ENCODE measurements around the gene PLCB2. TPM values are rescaled to one million over a fixed set of nuclear protein-coding genes. Genes with fewer than 3 reads are reported as not detected.

Gene PLCB2
- total and polyA plus RNA-seq, 7 experiments from 2014 or later: 19.8 to 359 (median 181) TPM

DNA sequence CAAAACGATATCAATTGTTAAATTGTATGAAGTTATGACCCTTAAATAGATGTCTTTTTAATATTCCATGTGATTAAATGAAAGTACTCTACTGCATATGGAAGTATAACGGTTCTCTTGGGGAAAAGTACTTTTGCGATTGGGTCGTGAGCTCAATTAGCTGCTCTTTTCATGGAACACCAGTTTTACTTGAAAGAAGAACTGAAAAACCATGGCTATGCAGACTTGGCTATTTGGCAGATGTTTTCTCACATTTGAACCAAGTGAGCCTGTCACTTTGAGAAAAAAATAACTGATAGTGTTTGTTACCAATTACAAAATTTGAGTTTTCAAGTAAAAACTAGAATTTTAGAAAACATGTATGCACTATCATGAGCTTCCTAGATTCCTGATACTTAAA lies 9.8 kb upstream of the PLCB2 start:
- peaks cover 0 to 2% (median 0%) of the 10 kb centered on the region in 5 donors for H3K36me3 Mint-ChIP-seq
- H3K36me3 ChIP-seq (ENCODE audit: control insufficient read depth in 2 of 3, insufficient read depth in 3 of 3, low read length in 3 of 3): no peaks in the 10 kb centered on the region
- H3K27ac Mint-ChIP-seq: no peak overlapping the region
- ATAC-seq: no peak
- H3K9me3 Mint-ChIP-seq: no peaks in the 10 kb centered on the region
- H3K27me3 Mint-ChIP-seq: peaks cover 0 to 65% (median 0%) of the 10 kb centered on the region in 5 donors
- intact Hi-C loops (cut with micrococcal nuclease): no loop called here
- no peak overlapping the region for H3K27ac ChIP-seq (ENCODE audit: low read depth, low read length)
- H3K4me3 ChIP-seq (ENCODE audit: low read length): no peak overlapping the region
- peaks cover 17 to 40% (median 34%) of the 10 kb centered on the region in 7 donors for H3K4me1 Mint-ChIP-seq
- no peaks in the 10 kb centered on the region for H3K9me3 ChIP-seq (ENCODE audit: control insufficient read depth in 2 of 3, low read length in 3 of 3)
- POLR2A ChIA-PET: interaction anchor here (1.2 to 8.6 kb wide), 2 partner anchors 8 to 19 kb away, joined by 3 to 93 read pairs; partner anchors contain the start of gene PLCB2
- peaks cover 10 to 20% of the 10 kb centered on the region in 2 donors for H3K4me1 ChIP-seq (ENCODE audit: control insufficient read depth in 2 of 2, insufficient read depth in 2 of 2, low read length in 2 of 2)
- no peak for DNase-seq
- H3K27me3 ChIP-seq (ENCODE audit: control insufficient read depth in 2 of 2, insufficient read depth in 2 of 2, low read length in 2 of 2): no peaks in the 10 kb centered on the region
- CTCF ChIA-PET: interaction anchor here (1.0 to 19.9 kb wide), 4 partner anchors 8 to 37 kb away, joined by 3 to 366 read pairs (median 4); partner anchors contain the start of genes CCDC9B and PLCB2
- no peak overlapping the region for H3K4me3 Mint-ChIP-seq

DNA sequence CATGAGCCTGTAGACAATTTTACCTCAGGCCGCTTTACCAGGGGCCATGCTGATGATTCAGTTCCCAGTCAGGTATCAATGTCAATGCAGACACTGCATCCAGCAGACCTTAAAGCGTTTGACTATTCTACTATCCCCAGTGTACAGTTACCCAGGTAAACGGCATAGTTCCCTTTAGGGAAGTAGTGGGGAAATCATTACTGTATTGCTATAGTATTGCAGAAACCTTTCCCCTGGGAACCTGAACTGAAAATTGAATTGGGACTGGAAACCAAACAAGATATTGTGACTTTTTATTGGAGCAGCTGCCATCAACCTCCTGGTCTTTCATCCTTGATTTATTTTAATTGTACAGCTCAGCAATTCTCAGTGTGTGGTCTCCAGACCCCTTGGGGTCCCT lies 9.2 kb upstream of the PLCB2 start:
- no peaks in the 10 kb centered on the region for H3K9me3 ChIP-seq (ENCODE audit: control insufficient read depth in 2 of 3, low read length in 3 of 3)
- ChIA-PET CTCF (interaction anchor here (1.2 to 19.9 kb wide), 3 partner anchors 7 to 21 kb away, joined by 3 to 366 read pairs (median 4); partner anchors contain the start of genes CCDC9B and PLCB2), POLR2A (interaction anchor here (3.0 to 8.6 kb wide), 2 partner anchors 7 to 8 kb away, joined by 10 to 93 read pairs; partner anchors contain the start of gene PLCB2)
- Mint-ChIP-seq H3K4me1 (peaks cover 11 to 41% (median 28%) of the 10 kb centered on the region in 7 donors), H3K27me3 (peaks cover 0 to 71% (median 0%) of the 10 kb centered on the region in 5 donors), H3K36me3 (peaks cover 0 to 2% (median 0%) of the 10 kb centered on the region in 5 donors), H3K27ac (no peak overlapping the region), H3K4me3 (no peak overlapping the region), H3K9me3 (no peaks in the 10 kb centered on the region)
- no peaks in the 10 kb centered on the region for H3K36me3 ChIP-seq (ENCODE audit: control insufficient read depth in 2 of 3, insufficient read depth in 3 of 3, low read length in 3 of 3)
- no peak overlapping the region for H3K27ac ChIP-seq (ENCODE audit: low read depth, low read length)
- ATAC-seq: no peak
- peaks cover 10 to 16% of the 10 kb centered on the region in 2 donors for H3K4me1 ChIP-seq (ENCODE audit: control insufficient read depth in 2 of 2, insufficient read depth in 2 of 2, low read length in 2 of 2)
- no peaks in the 10 kb centered on the region for H3K27me3 ChIP-seq (ENCODE audit: control insufficient read depth in 2 of 2, insufficient read depth in 2 of 2, low read length in 2 of 2)
- no peak overlapping the region for H3K4me3 ChIP-seq (ENCODE audit: low read length)
- intact Hi-C loops (cut with micrococcal nuclease): no loop called here
- no peak for DNase-seq

DNA sequence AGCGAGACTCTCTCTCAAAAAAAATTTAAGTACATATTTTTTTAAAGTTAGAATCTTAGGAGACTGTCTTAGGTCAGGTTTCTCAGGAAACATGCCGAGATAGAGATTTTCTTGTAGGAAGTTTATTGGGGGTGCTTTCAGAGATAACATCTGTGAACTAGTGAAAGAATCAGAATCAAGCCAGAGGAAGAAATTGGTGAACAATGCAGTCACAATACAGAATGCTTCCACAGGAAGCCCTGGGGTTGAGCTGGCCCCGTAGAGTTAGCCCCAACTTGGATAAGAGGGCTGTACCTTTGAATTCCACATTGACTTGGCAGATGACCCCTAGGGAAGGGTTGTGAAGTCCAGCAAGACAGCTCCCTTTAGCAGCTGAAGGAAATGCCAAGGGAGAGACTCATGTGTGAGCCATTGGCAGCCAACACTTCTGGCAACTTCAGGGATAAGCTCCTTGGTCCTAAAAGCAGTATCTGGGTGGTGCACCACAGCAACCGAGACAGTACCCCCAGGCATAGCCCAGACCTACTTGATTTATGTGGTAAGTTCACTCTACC lies 7.1 kb upstream of the PLCB2 start:
- Mint-ChIP-seq H3K27ac (no peak overlapping the region), H3K4me3 (no peak overlapping the region), H3K4me1 (peaks cover 6 to 39% (median 24%) of the 10 kb centered on the region in 7 donors), H3K36me3 (peaks cover 0 to 2% (median 0%) of the 10 kb centered on the region in 5 donors), H3K27me3 (peaks cover 0 to 71% (median 0%) of the 10 kb centered on the region in 5 donors), H3K9me3 (no peaks in the 10 kb centered on the region)
- intact Hi-C loops (cut with micrococcal nuclease): no loop called here
- no peak overlapping the region for H3K4me3 ChIP-seq (ENCODE audit: low read length)
- ATAC-seq (no peak), DNase-seq (no peak)
- no peaks in the 10 kb centered on the region for H3K36me3 ChIP-seq (ENCODE audit: control insufficient read depth in 2 of 3, insufficient read depth in 3 of 3, low read length in 3 of 3)
- H3K9me3 ChIP-seq (ENCODE audit: control insufficient read depth in 2 of 3, low read length in 3 of 3): no peaks in the 10 kb centered on the region
- no peaks in the 10 kb centered on the region for H3K27me3 ChIP-seq (ENCODE audit: control insufficient read depth in 2 of 2, insufficient read depth in 2 of 2, low read length in 2 of 2)
- H3K27ac ChIP-seq (ENCODE audit: low read depth, low read length): no peak overlapping the region
- POLR2A ChIA-PET: interaction anchor here (1.2 to 3.0 kb wide), 2 partner anchors 8 to 11 kb away, joined by 3 to 10 read pairs; no protein-coding TSS in a partner anchor
- H3K4me1 ChIP-seq (ENCODE audit: control insufficient read depth in 2 of 2, insufficient read depth in 2 of 2, low read length in 2 of 2): peaks cover 12 to 18% of the 10 kb centered on the region in 2 donors
- CTCF ChIA-PET: interaction anchor here (0.6 to 19.9 kb wide), 6 partner anchors 8 to 173 kb away, joined by 3 to 366 read pairs (median 4); partner anchors contain the start of genes CCDC9B and INAFM2

DNA sequence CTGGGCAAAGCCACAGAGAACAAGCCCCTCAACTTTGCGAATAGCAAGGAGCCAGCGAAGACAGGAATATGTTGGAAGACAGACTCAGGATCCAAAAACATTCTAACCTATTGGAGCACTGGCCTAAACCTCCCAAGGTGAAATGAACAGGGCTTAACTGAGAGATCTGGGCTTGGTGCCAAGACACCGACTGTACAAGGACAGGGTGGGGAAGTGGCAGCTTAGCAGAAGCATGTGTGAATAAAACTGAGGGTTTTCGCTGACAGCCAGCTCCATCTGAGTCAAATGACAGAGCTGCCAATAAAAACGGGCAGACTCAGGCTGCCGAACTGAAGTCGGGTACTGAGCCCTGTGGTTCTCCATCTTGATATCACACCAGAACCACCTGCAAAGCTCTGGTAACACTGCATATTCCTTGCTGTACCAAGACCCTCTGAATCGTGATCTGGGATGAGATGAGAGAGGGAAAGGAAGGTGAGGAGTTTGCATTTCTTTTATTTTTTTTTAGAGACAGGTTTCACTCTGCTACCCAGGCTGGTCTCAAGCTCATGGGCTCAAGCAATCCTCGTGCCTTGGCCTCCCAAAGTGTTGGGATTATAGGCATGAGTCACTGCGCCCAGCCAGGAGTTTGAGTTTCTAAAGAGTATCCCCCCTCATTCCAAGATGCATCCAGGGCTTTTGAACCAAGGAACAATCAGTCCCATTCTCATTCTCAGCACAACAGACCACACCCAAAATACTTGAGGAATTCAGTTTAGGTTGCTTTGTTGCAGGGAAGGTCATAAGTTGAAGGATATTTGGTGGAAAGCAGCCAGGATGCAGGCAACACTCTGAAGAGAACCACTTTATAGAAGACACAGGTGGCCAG lies 6.0 kb upstream of the PLCB2 start:
- Mint-ChIP-seq H3K4me3 (peak overlapping the region in 9 of 10 donors; percentile 0 to 74 (median 59)), H3K9me3 (no peaks in the 10 kb centered on the region), H3K36me3 (peaks cover 0 to 2% (median 0%) of the 10 kb centered on the region in 5 donors), H3K27ac (peak overlapping the region in 6 of 9 donors; percentile 42 to 77 (median 65)), H3K27me3 (peaks cover 0 to 64% (median 0%) of the 10 kb centered on the region in 5 donors), H3K4me1 (peaks cover 15 to 49% (median 32%) of the 10 kb centered on the region in 7 donors)
- H3K4me3 ChIP-seq (ENCODE audit: low read length): no peak overlapping the region
- H3K27ac ChIP-seq (ENCODE audit: low read depth, low read length): no peak overlapping the region
- DNase-seq: peak in 7 of 9 donors; percentile 38 to 69 (median 52)
- no peaks in the 10 kb centered on the region for H3K36me3 ChIP-seq (ENCODE audit: control insufficient read depth in 2 of 3, insufficient read depth in 3 of 3, low read length in 3 of 3)
- POLR2A ChIA-PET: interaction anchor here (0.6 to 1.2 kb wide), 4 partner anchors 9 to 170 kb away, joined by 3 to 4 read pairs (median 4); no protein-coding TSS in a partner anchor
- H3K4me1 ChIP-seq (ENCODE audit: control insufficient read depth in 2 of 2, insufficient read depth in 2 of 2, low read length in 2 of 2): peaks cover 21 to 28% of the 10 kb centered on the region in 2 donors
- no peaks in the 10 kb centered on the region for H3K27me3 ChIP-seq (ENCODE audit: control insufficient read depth in 2 of 2, insufficient read depth in 2 of 2, low read length in 2 of 2)
- CTCF ChIA-PET: interaction anchor here (1.1 to 19.9 kb wide), 4 partner anchors 9 to 39 kb away, joined by 3 to 366 read pairs (median 74); partner anchors contain the start of genes CCDC9B and INAFM2
- intact Hi-C loops (cut with micrococcal nuclease): no loop called here
- no peaks in the 10 kb centered on the region for H3K9me3 ChIP-seq (ENCODE audit: control insufficient read depth in 2 of 3, low read length in 3 of 3)
- peak; percentile 76 for ATAC-seq

DNA sequence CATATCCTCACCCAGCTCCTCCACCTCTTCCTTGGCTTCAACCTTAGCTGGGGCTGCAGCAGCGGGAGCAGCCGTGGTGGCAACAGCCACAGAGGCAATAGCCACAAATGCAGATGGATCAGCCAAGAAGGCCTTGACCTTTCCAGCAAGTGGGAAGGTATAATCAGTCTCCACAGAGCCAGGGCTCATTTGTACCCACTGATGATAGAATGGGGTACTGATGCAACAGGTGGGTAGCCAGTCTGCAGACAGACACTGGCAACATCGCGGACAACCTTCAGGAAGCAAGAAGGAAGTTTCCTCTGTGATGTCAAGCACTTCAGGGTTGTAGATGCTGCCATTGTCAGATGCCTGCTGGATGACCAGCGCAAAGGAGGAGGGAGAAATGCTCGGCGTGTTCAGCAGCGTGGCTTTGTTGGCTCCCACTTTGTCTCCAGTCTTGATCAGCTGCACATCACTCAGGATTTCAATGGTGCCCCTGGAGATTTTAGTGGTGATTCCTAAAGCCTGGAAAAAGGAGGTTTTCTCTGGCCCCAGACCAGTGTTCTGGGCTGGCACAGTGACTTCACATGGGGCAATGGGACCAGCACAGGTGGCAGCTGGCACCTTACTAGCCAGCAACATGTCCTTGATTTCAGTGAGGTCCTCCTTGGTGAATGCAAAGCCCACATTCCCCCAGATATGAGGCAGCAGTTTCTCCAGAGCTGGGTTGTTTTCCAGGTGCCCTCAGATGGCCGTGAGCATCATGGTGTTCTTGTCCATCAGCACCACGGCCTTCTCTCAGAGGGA lies 4.8 kb upstream of the PLCB2 start:
- CTCF ChIA-PET: interaction anchor here (0.7 to 19.9 kb wide), 5 partner anchors 10 to 272 kb away, joined by 3 to 366 read pairs (median 6); partner anchors contain the start of genes CCDC9B and INAFM2
- peak overlapping the region in 2 of 9 donors; percentile 8 to 63 for H3K27ac Mint-ChIP-seq

More for the DNA sequence above, 4.8 kb upstream of the PLCB2 start:
- Histone ChIP-seq H3K27ac (ENCODE audit: low read depth, low read length) (no peak overlapping the region), H3K4me1 (ENCODE audit: control insufficient read depth in 2 of 2, insufficient read depth in 2 of 2, low read length in 2 of 2) (peaks cover 23 to 29% of the 10 kb centered on the region in 2 donors), H3K36me3 (ENCODE audit: control insufficient read depth in 2 of 3, insufficient read depth in 3 of 3, low read length in 3 of 3) (peaks cover 0 to 3% (median 0%) of the 10 kb centered on the region in 3 experiments), H3K27me3 (ENCODE audit: control insufficient read depth in 2 of 2, insufficient read depth in 2 of 2, low read length in 2 of 2) (no peaks in the 10 kb centered on the region), H3K4me3 (ENCODE audit: low read length) (no peak overlapping the region), H3K9me3 (ENCODE audit: control insufficient read depth in 2 of 3, low read length in 3 of 3) (no peaks in the 10 kb centered on the region)
- Mint-ChIP-seq H3K4me1 (peaks cover 20 to 53% (median 37%) of the 10 kb centered on the region in 7 donors), H3K36me3 (peaks cover 0 to 2% (median 0%) of the 10 kb centered on the region in 5 donors), H3K27me3 (peaks cover 0 to 57% (median 0%) of the 10 kb centered on the region in 5 donors), H3K9me3 (no peaks in the 10 kb centered on the region), H3K4me3 (no peak overlapping the region)
- DNase-seq: no peak
- POLR2A ChIA-PET: interaction anchor here (6.4 kb wide), 1 partner anchor 7 kb away, joined by 93 read pairs; the partner anchor contains the start of gene INAFM2
- no peak for ATAC-seq
- intact Hi-C loops (cut with micrococcal nuclease): no loop called here
